Nucleus accumbens (tissue), 56 donors: ENCODE results near the gene MROH2A.
"Not testable (repeated sequence)": the region's sequence is repeated elsewhere in the genome, so short reads cannot be mapped to it uniquely, and the experiment has no call there.

Experiments used
- DNase-seq, 56 donors: peaks; one replicate each; lab custom pipeline; 2025; lab: John Stamatoyannopoulos, UW

The MROH2A gene

GRCh38 chr2:233853353-233853752, 75.2 kb downstream of the MROH2A start:
- no peak for DNase-seq

- no peak for DNase-seq
These were observed 75.7 kb downstream of the MROH2A start for GRCh38 chr2:233853883-233854240.

- peak; percentile 58 to 96 (median 88) for DNase-seq
These were observed 76.3 kb downstream of the MROH2A start, which contains the start of gene HJURP for GRCh38 chr2:233854241-233854981. Gene HJURP, minus strand, starts transcription at chr2:233854535. Its CDS starts 35 bp downstream, at chr2:233854500.

GRCh38 chr2:233855345-233855744, 77.2 kb downstream of the MROH2A start:
- DNase-seq = no peak

- DNase-seq = no peak
These were observed 78.1 kb downstream of the MROH2A start for GRCh38 chr2:233856184-233856583.

- peak in 1 of 56 donors; percentile 4 for DNase-seq
These were observed 79.5 kb downstream of the MROH2A start for GRCh38 chr2:233857511-233858141.

GRCh38 chr2:233858331-233858730, 80.2 kb downstream of the MROH2A start:
- DNase-seq = no peak

GRCh38 chr2:233862261-233862768, 84.2 kb downstream of the MROH2A start:
- DNase-seq = no peak

- DNase-seq = no peak
These were observed 87.7 kb downstream of the MROH2A start for GRCh38 chr2:233865838-233866237.

GRCh38 chr2:233866479-233866878, 88.3 kb downstream of the MROH2A start:
- DNase-seq = no peak

GRCh38 chr2:233867993-233868532, 89.9 kb downstream of the MROH2A start, which contains the start of gene MSL3B:
Gene MSL3B, minus strand, starts transcription at chr2:233868386.
- DNase-seq = peak in 7 of 56 donors; percentile 9 to 34 (median 14)

GRCh38 chr2:233871432-233871831, 93.3 kb downstream of the MROH2A start:
- no peak for DNase-seq

- not testable (repeated sequence) for DNase-seq
These were observed 94.0 kb downstream of the MROH2A start for GRCh38 chr2:233872125-233872524.

GRCh38 chr2:233882353-233882752, 104.2 kb downstream of the MROH2A start:
- no peak for DNase-seq
